H1 (cell line): ENCODE results near the gene NTNG2. TPM values are rescaled to one million over a fixed set of nuclear protein-coding genes. Genes with fewer than 3 reads are reported as not detected.

Experiments used
- BACH1 ChIP-seq: IDR thresholded peaks from 2 replicates; pipeline ENCODE4 v1.6.1; 2012; ENCODE audit warnings: low read length, improper control_type of control experiment
- CEBPB ChIP-seq: IDR thresholded peaks from 2 replicates; pipeline ENCODE4 v1.6.1; 2012; ENCODE audit warnings: low read depth, low read length
- CTBP2 ChIP-seq: IDR thresholded peaks from 2 replicates; pipeline ENCODE4 v1.7.0; 2011; ENCODE audit warnings: borderline replicate concordance, mild to moderate bottlenecking, moderate library complexity, mixed read lengths, low read length; ENCODE audit not compliant: insufficient read depth, insufficient read length
- EGR1 ChIP-seq: IDR thresholded peaks from 2 replicates; pipeline ENCODE4 v1.6.1; 2011; ENCODE audit warnings: low read depth, low read length, borderline replicate concordance
- SIN3A ChIP-seq, 2 experiments: IDR thresholded peaks in 1 of 2; conservative IDR thresholded peaks in 1 of 2; 2 replicates each; pipeline ENCODE4 v1.6.1; 2011 to 2012; ENCODE audit warnings: low read length in 2 of 2, improper control_type of control experiment in 1 of 2, low read depth in 1 of 2, mild to moderate bottlenecking in 1 of 2
- SP2 ChIP-seq: IDR thresholded peaks from 2 replicates; pipeline ENCODE4 v1.6.1; 2012; ENCODE audit warnings: mild to moderate bottlenecking, low read length, inconsistent platforms
- polyA plus RNA-seq, 7 experiments: library from polyadenylated mRNA; depleted of rRNA in 3 of 7; stranded (reverse) in 5 of 7; unstranded in 2 of 7; fragments of >200 nt in 5 of 7; fragments of 200-250 nt in 2 of 7; gene quantifications; 1 replicate in 5 of 7; 2 replicates in 1 of 7; 4 replicates in 1 of 7; pipeline versions ENCODE4 v1.2.1 to v1.2.3, GENCODE V29; 2011 to 2013; ENCODE audit warnings: missing spikeins in 2 of 7, mixed read lengths in 2 of 7
- total RNA-seq: library from RNA; stranded (reverse); fragmentation: NEBNext Ultra II Directional; extraction: Animal tissue kit (Norgen Biotek cat#: 25700); gene quantifications from 2 replicates; pipeline ENCODE4 v1.2.1, GENCODE V29; 2021
- TF ChIP-seq, protein P1 (sequence below): fragments of 300-600 bp; sonication (generic); IDR thresholded peaks from 2 replicates; pipeline ENCODE4 v1.7.1; 2012; ENCODE audit warnings: low read length, moderate library complexity, mild to moderate bottlenecking, inconsistent platforms; ENCODE audit not compliant: insufficient replicate concordance

The NTNG2 gene
- total and polyA plus RNA-seq, 2 of the 8 experiments (the other 6 are each of a cell fraction or from before 2014, with no cell fraction given), result 1.4 to 1.5 TPM

DNA sequence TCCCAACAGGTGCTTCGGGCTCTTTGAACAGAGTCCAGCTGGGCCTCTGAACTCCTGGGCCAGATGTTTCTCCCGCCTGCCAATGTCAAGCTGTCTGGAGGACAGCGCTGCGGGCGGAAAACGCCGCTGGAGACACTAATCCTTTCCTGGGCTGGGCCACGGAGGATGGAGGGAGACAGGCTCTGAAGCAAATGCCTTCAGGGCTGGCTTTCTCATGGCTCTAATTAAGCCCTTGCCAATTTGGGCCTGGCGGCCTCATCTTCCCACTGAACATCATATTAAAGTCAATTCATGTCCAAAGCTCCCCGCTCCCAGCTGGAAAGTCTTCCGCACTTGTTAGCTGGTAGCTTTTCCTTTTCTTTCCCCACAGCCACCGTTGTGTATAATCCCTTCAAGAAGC lies 72.7 kb downstream of the NTNG2 start (continued):
- TF ChIP-seq, protein P1, sequence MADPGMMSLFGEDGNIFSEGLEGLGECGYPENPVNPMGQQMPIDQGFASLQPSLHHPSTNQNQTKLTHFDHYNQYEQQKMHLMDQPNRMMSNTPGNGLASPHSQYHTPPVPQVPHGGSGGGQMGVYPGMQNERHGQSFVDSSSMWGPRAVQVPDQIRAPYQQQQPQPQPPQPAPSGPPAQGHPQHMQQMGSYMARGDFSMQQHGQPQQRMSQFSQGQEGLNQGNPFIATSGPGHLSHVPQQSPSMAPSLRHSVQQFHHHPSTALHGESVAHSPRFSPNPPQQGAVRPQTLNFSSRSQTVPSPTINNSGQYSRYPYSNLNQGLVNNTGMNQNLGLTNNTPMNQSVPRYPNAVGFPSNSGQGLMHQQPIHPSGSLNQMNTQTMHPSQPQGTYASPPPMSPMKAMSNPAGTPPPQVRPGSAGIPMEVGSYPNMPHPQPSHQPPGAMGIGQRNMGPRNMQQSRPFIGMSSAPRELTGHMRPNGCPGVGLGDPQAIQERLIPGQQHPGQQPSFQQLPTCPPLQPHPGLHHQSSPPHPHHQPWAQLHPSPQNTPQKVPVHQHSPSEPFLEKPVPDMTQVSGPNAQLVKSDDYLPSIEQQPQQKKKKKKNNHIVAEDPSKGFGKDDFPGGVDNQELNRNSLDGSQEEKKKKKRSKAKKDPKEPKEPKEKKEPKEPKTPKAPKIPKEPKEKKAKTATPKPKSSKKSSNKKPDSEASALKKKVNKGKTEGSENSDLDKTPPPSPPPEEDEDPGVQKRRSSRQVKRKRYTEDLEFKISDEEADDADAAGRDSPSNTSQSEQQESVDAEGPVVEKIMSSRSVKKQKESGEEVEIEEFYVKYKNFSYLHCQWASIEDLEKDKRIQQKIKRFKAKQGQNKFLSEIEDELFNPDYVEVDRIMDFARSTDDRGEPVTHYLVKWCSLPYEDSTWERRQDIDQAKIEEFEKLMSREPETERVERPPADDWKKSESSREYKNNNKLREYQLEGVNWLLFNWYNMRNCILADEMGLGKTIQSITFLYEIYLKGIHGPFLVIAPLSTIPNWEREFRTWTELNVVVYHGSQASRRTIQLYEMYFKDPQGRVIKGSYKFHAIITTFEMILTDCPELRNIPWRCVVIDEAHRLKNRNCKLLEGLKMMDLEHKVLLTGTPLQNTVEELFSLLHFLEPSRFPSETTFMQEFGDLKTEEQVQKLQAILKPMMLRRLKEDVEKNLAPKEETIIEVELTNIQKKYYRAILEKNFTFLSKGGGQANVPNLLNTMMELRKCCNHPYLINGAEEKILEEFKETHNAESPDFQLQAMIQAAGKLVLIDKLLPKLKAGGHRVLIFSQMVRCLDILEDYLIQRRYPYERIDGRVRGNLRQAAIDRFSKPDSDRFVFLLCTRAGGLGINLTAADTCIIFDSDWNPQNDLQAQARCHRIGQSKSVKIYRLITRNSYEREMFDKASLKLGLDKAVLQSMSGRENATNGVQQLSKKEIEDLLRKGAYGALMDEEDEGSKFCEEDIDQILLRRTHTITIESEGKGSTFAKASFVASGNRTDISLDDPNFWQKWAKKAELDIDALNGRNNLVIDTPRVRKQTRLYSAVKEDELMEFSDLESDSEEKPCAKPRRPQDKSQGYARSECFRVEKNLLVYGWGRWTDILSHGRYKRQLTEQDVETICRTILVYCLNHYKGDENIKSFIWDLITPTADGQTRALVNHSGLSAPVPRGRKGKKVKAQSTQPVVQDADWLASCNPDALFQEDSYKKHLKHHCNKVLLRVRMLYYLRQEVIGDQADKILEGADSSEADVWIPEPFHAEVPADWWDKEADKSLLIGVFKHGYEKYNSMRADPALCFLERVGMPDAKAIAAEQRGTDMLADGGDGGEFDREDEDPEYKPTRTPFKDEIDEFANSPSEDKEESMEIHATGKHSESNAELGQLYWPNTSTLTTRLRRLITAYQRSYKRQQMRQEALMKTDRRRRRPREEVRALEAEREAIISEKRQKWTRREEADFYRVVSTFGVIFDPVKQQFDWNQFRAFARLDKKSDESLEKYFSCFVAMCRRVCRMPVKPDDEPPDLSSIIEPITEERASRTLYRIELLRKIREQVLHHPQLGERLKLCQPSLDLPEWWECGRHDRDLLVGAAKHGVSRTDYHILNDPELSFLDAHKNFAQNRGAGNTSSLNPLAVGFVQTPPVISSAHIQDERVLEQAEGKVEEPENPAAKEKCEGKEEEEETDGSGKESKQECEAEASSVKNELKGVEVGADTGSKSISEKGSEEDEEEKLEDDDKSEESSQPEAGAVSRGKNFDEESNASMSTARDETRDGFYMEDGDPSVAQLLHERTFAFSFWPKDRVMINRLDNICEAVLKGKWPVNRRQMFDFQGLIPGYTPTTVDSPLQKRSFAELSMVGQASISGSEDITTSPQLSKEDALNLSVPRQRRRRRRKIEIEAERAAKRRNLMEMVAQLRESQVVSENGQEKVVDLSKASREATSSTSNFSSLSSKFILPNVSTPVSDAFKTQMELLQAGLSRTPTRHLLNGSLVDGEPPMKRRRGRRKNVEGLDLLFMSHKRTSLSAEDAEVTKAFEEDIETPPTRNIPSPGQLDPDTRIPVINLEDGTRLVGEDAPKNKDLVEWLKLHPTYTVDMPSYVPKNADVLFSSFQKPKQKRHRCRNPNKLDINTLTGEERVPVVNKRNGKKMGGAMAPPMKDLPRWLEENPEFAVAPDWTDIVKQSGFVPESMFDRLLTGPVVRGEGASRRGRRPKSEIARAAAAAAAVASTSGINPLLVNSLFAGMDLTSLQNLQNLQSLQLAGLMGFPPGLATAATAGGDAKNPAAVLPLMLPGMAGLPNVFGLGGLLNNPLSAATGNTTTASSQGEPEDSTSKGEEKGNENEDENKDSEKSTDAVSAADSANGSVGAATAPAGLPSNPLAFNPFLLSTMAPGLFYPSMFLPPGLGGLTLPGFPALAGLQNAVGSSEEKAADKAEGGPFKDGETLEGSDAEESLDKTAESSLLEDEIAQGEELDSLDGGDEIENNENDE, result no peak
- no peak for TF ChIP-seq CTBP2
- TF ChIP-seq CEBPB, result no peak
- TF ChIP-seq SP2, result no peak
- TF ChIP-seq BACH1, result no peak
- TF ChIP-seq SIN3A (conservative IDR thresholded peaks at IDR 0.05 in 1 of 2, IDR thresholded peaks at IDR 0.05 in 1 of 2; ENCODE audit: low read depth in 1 of 2, low read length in 2 of 2), result no peak
- no peak for TF ChIP-seq EGR1
